Activated CD4-positive, alpha-beta T cell treated with anti-CD3 and anti-CD28 coated beads for 36 hours (primary cell): ENCODE measurements around the gene GPX1. TPM values are rescaled to one million over a fixed set of nuclear protein-coding genes. Genes with fewer than 3 reads are reported as not detected.
"Not testable (repeated sequence)": the region's sequence is repeated elsewhere in the genome, so short reads cannot be mapped to it uniquely, and the experiment has no call there.

Experiments
- ATAC-seq: fragments of 200-7000 bp; cut with Tn5 transposase; one replicate; pipeline ENCODE4 v1.10.0; 2021; ENCODE audit warnings: mild to moderate bottlenecking, moderate library complexity
- CTCF ChIA-PET: fragments of 350-600 bp; sonication (Branson Sonifier 250); formaldehyde crosslinking; loops from one replicate; lab custom pipeline; 2021; ENCODE audit warnings: antibody characterized with exemption; lab: Charles Lee
- POLR2A ChIA-PET: fragments of 350-600 bp; sonication (Branson Sonifier 250); formaldehyde crosslinking; loops from one replicate; lab custom pipeline; 2021; ENCODE audit warnings: antibody characterized with exemption, inconsistent platforms; lab: Charles Lee
- DNase-seq: peaks from one replicate; pipeline ENCODE4 v3.0.0-alpha.2; 2020
- H3K27ac Mint-ChIP-seq: one replicate; pipeline ENCODE4 v1.8.0; 2021; ENCODE audit warnings: mixed read lengths
- H3K27me3 Mint-ChIP-seq: one replicate; pipeline ENCODE4 v1.8.0; 2021; ENCODE audit warnings: mixed read lengths
- H3K36me3 Mint-ChIP-seq: one replicate; pipeline ENCODE4 v1.8.0; 2021; ENCODE audit warnings: low read depth, mixed read lengths
- H3K4me1 Mint-ChIP-seq: one replicate; pipeline ENCODE4 v1.8.0; 2021; ENCODE audit warnings: mixed read lengths
- H3K4me3 Mint-ChIP-seq: one replicate; pipeline ENCODE4 v1.8.0; 2021; ENCODE audit warnings: mild to moderate bottlenecking, moderate library complexity, mixed read lengths
- H3K9me3 Mint-ChIP-seq: one replicate; pipeline ENCODE4 v1.8.0; 2021; ENCODE audit warnings: low read depth, mixed read lengths
- intact Hi-C, 2 experiments: fragments of 100-400 bp; cut with DNase I in 1 of 2; cut with micrococcal nuclease in 1 of 2; formaldehyde crosslinking; loops; one replicate each; pipeline versions ENCODE4 v1.14.2 to v1.15.1; 2022 to 2024; cut with DNase I, micrococcal nuclease
- total RNA-seq, 2 experiments: library from RNA; stranded (reverse); gene quantifications; one replicate each; pipeline ENCODE4 v1.2.3, GENCODE V29; 2021

Gene GPX1
- total RNA-seq = 100 to 1,000 TPM; 182 to 306 TPM

DNA sequence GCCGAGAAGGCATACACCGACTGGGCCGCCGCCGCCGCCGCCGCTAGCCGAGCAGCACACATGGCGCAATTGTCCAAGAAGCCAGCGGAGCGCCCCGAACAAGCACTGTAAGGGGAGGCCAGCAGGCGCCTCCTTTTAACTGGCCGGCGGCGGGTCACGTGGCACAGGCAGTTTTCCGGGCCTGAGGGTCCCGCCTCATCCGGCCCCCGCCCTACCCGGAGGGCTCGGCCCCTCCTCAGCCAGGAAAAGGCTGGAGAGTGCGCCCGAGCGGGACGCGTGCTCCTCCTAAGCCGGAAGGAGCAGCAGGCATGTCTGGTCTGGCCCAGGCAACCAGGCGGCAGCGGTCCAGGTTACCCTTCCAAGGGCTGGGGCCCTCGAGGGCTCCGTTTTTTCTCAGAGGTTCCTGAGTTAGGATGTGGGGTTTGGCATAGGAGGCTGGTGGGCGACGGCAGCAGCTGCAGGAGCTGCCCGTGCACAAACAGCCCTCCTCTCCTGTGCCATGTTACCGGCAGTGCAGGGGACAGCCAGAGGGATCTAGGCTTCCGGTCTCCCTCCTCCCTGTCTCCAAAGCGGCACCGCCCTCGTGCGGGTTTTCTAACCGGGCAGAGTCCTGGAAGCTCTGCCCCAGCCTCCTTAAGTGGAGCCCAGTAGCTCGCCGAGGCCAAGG lies at the start of gene GPX1:
GPX1 (minus strand) TSS at position 137 of the 667 bp plus-strand sequence; CDS start at position 62, 75 bp downstream.
- Mint-ChIP-seq H3K4me3 (peak within 1 kb of the TSS; percentile 94), H3K27ac (peak within 1 kb of the TSS; percentile 98), H3K4me1 (peaks cover 18% of the 10 kb centered on the region), H3K36me3 (peaks cover 53% of the 10 kb centered on the region), H3K9me3 (no peaks in the 10 kb centered on the region), H3K27me3 (no peaks in the 10 kb centered on the region)
- intact Hi-C loops = loop anchor here (1.0 to 5.0 kb wide), 7 partner anchors 18 to 264 kb away; partner anchors contain the start of genes TCTA (in 2 of the 2), USP4 (in 2 of the 2), NICN1 (in 1 of the 2) and QRICH1 (in 1 of the 2)
- ATAC-seq = peak; percentile 85
- POLR2A ChIA-PET = interaction anchor here (0.6 to 3.0 kb wide), 4 partner anchors 13 to 71 kb away, joined by 3 to 9 read pairs (median 4); partner anchors contain the start of genes NICN1 and USP4
- CTCF ChIA-PET = interaction anchor here (1.3 to 1.7 kb wide), 4 partner anchors 13 to 86 kb away, joined by 3 to 7 read pairs (median 4); partner anchors contain the start of gene USP4
- peak; percentile 92 for DNase-seq

DNA sequence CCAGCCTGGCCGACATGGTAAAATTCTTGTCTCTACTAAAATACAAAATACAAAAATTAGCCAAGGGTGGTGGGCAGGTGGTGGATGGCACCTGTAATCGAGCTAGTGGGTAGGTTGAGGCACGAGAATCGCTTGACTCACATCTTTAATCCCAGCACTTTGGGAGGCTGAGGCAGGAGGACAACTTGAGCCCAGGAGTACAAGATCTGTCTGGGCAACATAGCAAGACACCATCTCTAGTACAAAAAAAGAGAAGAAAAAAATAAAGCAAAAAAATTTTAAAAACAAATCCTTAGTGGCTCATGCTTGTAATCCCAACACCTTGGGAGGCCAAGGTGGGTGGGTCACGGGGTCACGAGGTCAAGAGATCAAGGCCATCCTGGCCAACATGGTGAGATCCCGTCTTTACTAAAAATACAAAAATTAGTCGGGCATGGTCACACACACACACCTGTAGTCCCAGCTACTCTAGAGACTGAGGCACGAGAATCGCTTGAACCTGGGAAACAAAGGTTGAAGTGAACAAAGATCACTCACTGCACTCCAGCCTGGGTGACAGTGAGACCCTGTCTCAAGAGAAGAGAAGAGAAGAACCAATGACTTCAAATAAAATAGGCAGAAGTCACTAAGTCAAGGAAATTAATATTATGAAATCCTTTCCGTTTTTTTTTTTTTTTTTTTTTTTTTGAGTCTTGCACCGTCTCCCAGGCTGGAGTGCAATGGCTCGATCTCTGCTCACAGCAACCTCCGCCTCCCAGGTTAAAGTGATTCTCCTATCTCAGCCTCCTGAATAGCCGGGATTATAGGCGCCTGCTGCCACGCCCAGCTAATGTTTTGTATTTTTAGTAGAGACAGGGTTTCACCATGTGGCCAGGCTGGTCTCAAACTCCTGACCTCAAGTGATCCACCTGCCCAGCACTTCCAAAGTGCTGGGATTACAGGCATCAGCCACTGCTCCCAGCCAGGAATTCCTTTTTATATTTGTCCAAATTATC lies 48.7 kb upstream of the GPX1 start:
- intact Hi-C loops = no loop called here
- ATAC-seq (no peak), DNase-seq (no peak)
- peaks cover 50% of the 10 kb centered on the region for H3K4me1 Mint-ChIP-seq
- H3K4me3 Mint-ChIP-seq = no peak overlapping the region
- peaks cover 42% of the 10 kb centered on the region for H3K36me3 Mint-ChIP-seq
- H3K27me3 Mint-ChIP-seq = no peaks in the 10 kb centered on the region
- H3K27ac Mint-ChIP-seq = peak overlapping the region; percentile 30
- POLR2A ChIA-PET = interaction anchor here (0.6 kb wide), 1 partner anchor 9 kb away, joined by 8 read pairs; no protein-coding TSS in a partner anchor
- CTCF ChIA-PET = interaction anchor here (0.8 to 1.6 kb wide), 5 partner anchors 10 to 67 kb away, joined by 3 to 5 read pairs (median 4); partner anchors contain the start of gene USP4
- no peaks in the 10 kb centered on the region for H3K9me3 Mint-ChIP-seq

DNA sequence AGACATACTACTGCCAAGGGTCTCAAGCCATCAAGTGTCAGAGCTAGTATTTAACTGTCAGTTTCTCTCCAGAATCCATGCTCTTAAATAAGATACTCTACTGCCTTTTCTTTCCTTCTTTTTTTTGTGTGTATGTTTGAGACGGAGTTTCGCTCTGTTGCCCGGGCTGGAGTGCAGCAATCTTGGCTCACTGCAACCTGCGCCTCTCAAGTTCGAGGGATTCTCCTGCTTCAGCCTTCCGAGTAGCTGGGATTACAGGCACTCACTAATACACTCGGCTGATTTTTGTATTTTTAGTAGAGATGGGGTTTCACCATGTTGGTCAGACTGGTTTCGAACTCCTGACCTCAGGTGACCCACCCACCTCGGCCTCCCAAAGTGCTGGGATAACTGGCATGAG lies 47.4 kb upstream of the GPX1 start:
- Mint-ChIP-seq H3K27ac (peak overlapping the region; percentile 70), H3K4me1 (peaks cover 60% of the 10 kb centered on the region), H3K36me3 (peaks cover 46% of the 10 kb centered on the region)
- ATAC-seq, intact Hi-C loops, H3K9me3 Mint-ChIP-seq, H3K4me3 Mint-ChIP-seq, H3K27me3 Mint-ChIP-seq, DNase-seq: not testable (repeated sequence)
- CTCF ChIA-PET = interaction anchor here (0.8 to 1.6 kb wide), 3 partner anchors 19 to 65 kb away, joined by 3 to 5 read pairs (median 4); partner anchors contain the start of gene USP4
- POLR2A ChIA-PET = interaction anchor here (0.6 to 0.8 kb wide), 3 partner anchors 8 to 104 kb away, joined by 3 to 6 read pairs (median 3); no protein-coding TSS in a partner anchor

GRCh38 chr3:49403891-49404290 lies 45.7 kb upstream of the GPX1 start:
- ATAC-seq (no peak), DNase-seq (no peak)
- Mint-ChIP-seq H3K36me3 (peaks cover 43% of the 10 kb centered on the region), H3K27me3 (no peaks in the 10 kb centered on the region), H3K4me3 (no peak overlapping the region), H3K27ac (no peak overlapping the region), H3K4me1 (peaks cover 63% of the 10 kb centered on the region), H3K9me3 (no peaks in the 10 kb centered on the region)
- intact Hi-C loops = no loop called here
- CTCF ChIA-PET = interaction anchor here (0.6 kb wide), 1 partner anchor 618 kb away, joined by 3 read pairs; no protein-coding TSS in a partner anchor
- POLR2A ChIA-PET = interaction anchor here (0.6 to 1.1 kb wide), 3 partner anchors 8 to 45 kb away, joined by 3 to 6 read pairs (median 4); partner anchors contain the start of genes RHOA and TCTA

GRCh38 chr3:49401766-49402165 lies 43.6 kb upstream of the GPX1 start:
- CTCF ChIA-PET = no interaction called here
- intact Hi-C loops = no loop called here
- no peaks in the 10 kb centered on the region for H3K27me3 Mint-ChIP-seq
- DNase-seq (no peak), ATAC-seq (no peak)
- POLR2A ChIA-PET = interaction anchor here (1.2 kb wide), 1 partner anchor 10 kb away, joined by 7 read pairs; the partner anchor contains the start of gene RHOA
- no peak overlapping the region for H3K4me3 Mint-ChIP-seq
- H3K9me3 Mint-ChIP-seq = no peaks in the 10 kb centered on the region
- H3K36me3 Mint-ChIP-seq = peaks cover 37% of the 10 kb centered on the region
- peaks cover 58% of the 10 kb centered on the region for H3K4me1 Mint-ChIP-seq
- H3K27ac Mint-ChIP-seq = peak overlapping the region; percentile 25

GRCh38 chr3:49399461-49399860 lies 41.3 kb upstream of the GPX1 start:
- H3K27ac Mint-ChIP-seq = no peak overlapping the region
- no peak overlapping the region for H3K4me3 Mint-ChIP-seq
- intact Hi-C loops = no loop called here
- ATAC-seq (peak; percentile 37), DNase-seq (no peak)
- H3K4me1 Mint-ChIP-seq = peaks cover 58% of the 10 kb centered on the region
- ChIA-PET CTCF (interaction anchor here (0.8 kb wide), 1 partner anchor 50 kb away, joined by 3 read pairs; no protein-coding TSS in a partner anchor), POLR2A (interaction anchor here (0.8 to 1.0 kb wide), 2 partner anchors 22 to 71 kb away, joined by 3 to 9 read pairs; partner anchors contain the start of gene DAG1)
- no peaks in the 10 kb centered on the region for H3K27me3 Mint-ChIP-seq
- no peaks in the 10 kb centered on the region for H3K9me3 Mint-ChIP-seq
- peaks cover 46% of the 10 kb centered on the region for H3K36me3 Mint-ChIP-seq

DNA sequence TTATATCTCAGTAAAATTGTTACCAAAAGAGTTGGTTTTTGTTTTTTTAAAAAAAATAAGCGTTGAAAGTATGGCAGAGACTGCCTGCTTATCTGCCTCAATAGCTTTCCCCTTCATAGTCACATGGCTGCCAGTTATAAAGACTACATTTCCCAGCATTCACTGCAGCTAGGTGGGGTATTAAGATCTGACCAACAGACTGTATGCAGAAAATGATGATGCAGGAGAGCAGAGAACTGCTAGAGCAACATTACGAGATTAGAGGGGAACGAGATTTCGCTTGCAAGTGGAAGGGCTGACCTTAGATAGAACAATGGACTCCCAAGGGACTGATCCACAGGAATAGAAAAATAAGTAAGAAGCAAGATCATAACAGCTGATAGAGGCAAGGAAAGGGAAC lies 39.3 kb upstream of the GPX1 start:
- H3K27me3 Mint-ChIP-seq = no peaks in the 10 kb centered on the region
- no peak overlapping the region for H3K4me3 Mint-ChIP-seq
- ChIA-PET POLR2A (interaction anchor here (0.7 kb wide), 1 partner anchor 9 kb away, joined by 3 read pairs; no protein-coding TSS in a partner anchor), CTCF (no interaction called here)
- ATAC-seq (peak; percentile 61), DNase-seq (no peak)
- no peaks in the 10 kb centered on the region for H3K9me3 Mint-ChIP-seq
- H3K4me1 Mint-ChIP-seq = peaks cover 64% of the 10 kb centered on the region
- intact Hi-C loops = no loop called here
- H3K36me3 Mint-ChIP-seq = peaks cover 47% of the 10 kb centered on the region
- H3K27ac Mint-ChIP-seq = no peak overlapping the region

GRCh38 chr3:49391310-49391709 lies 33.2 kb upstream of the GPX1 start:
- intact Hi-C loops, H3K27ac Mint-ChIP-seq, H3K27me3 Mint-ChIP-seq, ATAC-seq, H3K9me3 Mint-ChIP-seq, DNase-seq, H3K4me3 Mint-ChIP-seq: not testable (repeated sequence)
- Mint-ChIP-seq H3K36me3 (peaks cover 34% of the 10 kb centered on the region), H3K4me1 (peaks cover 51% of the 10 kb centered on the region)
- POLR2A ChIA-PET = interaction anchor here (0.6 to 0.7 kb wide), 3 partner anchors 46 to 1848 kb away, joined by 3 to 14 read pairs (median 3); no protein-coding TSS in a partner anchor
- CTCF ChIA-PET = interaction anchor here (0.6 to 1.1 kb wide), 3 partner anchors 28 to 70 kb away, joined by 3 read pairs; no protein-coding TSS in a partner anchor

GRCh38 chr3:49389297-49389696 lies 31.1 kb upstream of the GPX1 start:
- Mint-ChIP-seq H3K36me3 (peaks cover 19% of the 10 kb centered on the region), H3K4me3 (no peak overlapping the region), H3K4me1 (peaks cover 47% of the 10 kb centered on the region), H3K9me3 (no peaks in the 10 kb centered on the region), H3K27me3 (no peaks in the 10 kb centered on the region), H3K27ac (no peak overlapping the region)
- no peak for DNase-seq
- intact Hi-C loops = no loop called here
- CTCF ChIA-PET = interaction anchor here (1.9 kb wide), 1 partner anchor 16 kb away, joined by 6 read pairs; no protein-coding TSS in a partner anchor
- POLR2A ChIA-PET = interaction anchor here (0.6 kb wide), 1 partner anchor 155 kb away, joined by 6 read pairs; no protein-coding TSS in a partner anchor
- ATAC-seq = no peak

- POLR2A ChIA-PET = no interaction called here
These were observed 30.2 kb upstream of the GPX1 start for GRCh38 chr3:49388289-49388820.

More at GRCh38 chr3:49388289-49388820, 30.2 kb upstream of the GPX1 start:
- intact Hi-C loops = no loop called here
- Mint-ChIP-seq H3K27me3 (no peaks in the 10 kb centered on the region), H3K27ac (peak overlapping the region; percentile 47), H3K36me3 (peaks cover 17% of the 10 kb centered on the region), H3K9me3 (no peaks in the 10 kb centered on the region), H3K4me1 (peaks cover 53% of the 10 kb centered on the region), H3K4me3 (no peak overlapping the region)
- CTCF ChIA-PET = interaction anchor here (0.7 to 1.9 kb wide), 2 partner anchors 15 to 208 kb away, joined by 3 to 6 read pairs; no protein-coding TSS in a partner anchor
- ATAC-seq (no peak), DNase-seq (no peak)
